ENCODE data around the gene STX5. TPM values are rescaled to one million over a fixed set of nuclear protein-coding genes. Genes with fewer than 3 reads are reported as not detected.

The STX5 gene
- polyA plus RNA-seq, 2 of the 4 experiments (the other 2 are of a cell fraction): 19.5 to 32.3 TPM

DNA sequence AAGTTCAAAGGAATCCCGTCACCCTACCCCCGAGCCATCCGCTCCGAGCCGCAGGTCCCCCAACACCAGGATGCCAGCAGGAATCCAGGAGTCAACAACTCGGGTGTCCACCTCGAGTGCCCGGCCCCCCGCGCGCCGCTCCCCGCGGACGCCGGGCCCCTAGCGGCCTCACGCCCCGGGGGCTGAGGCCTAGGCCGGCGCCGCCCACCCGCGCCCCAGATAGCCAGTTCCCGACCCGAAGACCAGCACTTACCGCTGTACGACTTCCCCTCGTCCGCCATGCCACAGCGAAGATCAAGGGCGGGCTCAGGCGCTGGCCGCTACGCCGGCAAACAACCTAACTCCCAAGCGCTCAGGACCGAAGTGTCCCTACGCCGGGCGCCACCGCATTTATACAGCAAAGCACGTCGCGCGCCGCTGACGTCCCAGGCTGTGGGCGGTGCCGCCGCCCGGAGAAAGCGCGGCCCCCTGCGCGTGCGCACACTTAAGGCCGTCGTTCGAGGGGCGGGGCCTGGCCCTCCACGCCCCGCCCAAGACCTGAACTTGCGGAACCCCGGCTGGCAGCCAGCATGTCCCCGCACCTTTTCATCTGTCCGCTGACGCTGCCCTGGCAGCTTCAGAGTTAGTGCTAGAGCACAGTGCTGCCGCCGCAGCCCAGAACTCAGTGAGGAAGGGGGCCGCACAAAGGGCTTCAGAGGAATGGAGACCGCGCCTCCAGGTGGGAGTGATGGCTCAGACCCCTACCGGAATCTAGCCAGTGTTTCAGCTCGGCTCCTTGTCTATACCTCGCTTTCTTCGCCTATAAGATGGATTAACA, 26.6 kb downstream of the STX5 start, which contains the start of gene NXF1:
NXF1 (minus strand) TSS at position 365 of the 817 bp plus-strand sequence; CDS start at position 281, 84 bp downstream.
- peak within 1 kb of the TSS; percentile 95 for H3K4me2 ChIP-seq
- ATAC-seq: peak; percentile 83 to 91
- 0% methylated on average over 14 of the region's 77 CpGs for WGBS (ENCODE audit: missing lambda C conversion rate)
- ChIA-PET CTCF (interaction anchor here (1.1 to 4.3 kb wide), 7 partner anchors 9 to 32 kb away, joined by 3 to 18 read pairs (median 5); partner anchors contain the start of gene TMEM179B), POLR2A (interaction anchor here (0.5 to 2.7 kb wide), 11 partner anchors 8 to 1497 kb away, joined by 3 to 11 read pairs (median 4); partner anchors contain the start of genes STX5, TMEM179B and TMEM223)
- H3K4me3 ChIP-seq: peak within 1 kb of the TSS; percentile 90
- peak; percentile 84 to 97 for DNase-seq (ENCODE audit: low read depth in 1 of 2, low spot score in 1 of 2)
- TF ChIP-seq EP300 (IDR thresholded peaks at IDR 0.05) (no peak), PHF8 (IDR thresholded peaks at IDR 0.05; ENCODE audit: borderline replicate concordance, low read depth) (peak; percentile 99), MAZ (IDR thresholded peaks at IDR 0.05; ENCODE audit: borderline replicate concordance, low read depth, low read length) (peak; percentile 30; the same call in 1 of the 2 replicates), MYC (IDR thresholded peaks at IDR 0.05; ENCODE audit: borderline replicate concordance, low read length) (peak; percentile 70; the same call in 1 of the 2 replicates), CEBPB (IDR thresholded peaks at IDR 0.05) (no peak), SMC3 (IDR thresholded peaks at IDR 0.05) (no peak), PBX3 (IDR thresholded peaks at IDR 0.05) (peak; percentile 74), JUN (IDR thresholded peaks at IDR 0.05) (peak; percentile 94 to 99), POLR2A (IDR thresholded peaks at IDR 0.05; ENCODE audit: low read length) (peak; percentile 100), MAX (IDR thresholded peaks at IDR 0.05) (peak; percentile 64), HEYL (CRISPR knock-in tag; IDR thresholded peaks at IDR 0.05) (no peak), SREBF2 (IDR thresholded peaks at IDR 0.05) (no peak), FOSL2 (IDR thresholded peaks at IDR 0.05) (no peak), FOSL2 (CRISPR knock-in tag; IDR thresholded peaks at IDR 0.05) (0 out of 2 replicates have a peak, but pooled peaks have one; percentile 7), ZFP36 (IDR thresholded peaks at IDR 0.05; ENCODE audit: borderline replicate concordance, partially characterized antibody) (no peak), GATA3 (IDR thresholded peaks at IDR 0.05; ENCODE audit: borderline replicate concordance) (peak; percentile 46; the same call in 1 of the 2 replicates), BHLHE40 (IDR thresholded peaks at IDR 0.05; ENCODE audit: low read depth, low read length) (0 out of 2 replicates have a peak, but pooled peaks have one; percentile 6), TP53 (CRISPR knock-in tag; IDR thresholded peaks at IDR 0.05) (peak; percentile 87; the same call in 1 of the 2 replicates), BCL3 (IDR thresholded peaks at IDR 0.05) (peak; percentile 99), FOSB (CRISPR knock-in tag; IDR thresholded peaks at IDR 0.05) (0 out of 2 replicates have a peak, but pooled peaks have one; percentile 31), TFCP2L1 (CRISPR knock-in tag; IDR thresholded peaks at IDR 0.05) (peak; percentile 79; the same call in 1 of the 2 replicates)
- TF ChIP-seq, protein P1, sequence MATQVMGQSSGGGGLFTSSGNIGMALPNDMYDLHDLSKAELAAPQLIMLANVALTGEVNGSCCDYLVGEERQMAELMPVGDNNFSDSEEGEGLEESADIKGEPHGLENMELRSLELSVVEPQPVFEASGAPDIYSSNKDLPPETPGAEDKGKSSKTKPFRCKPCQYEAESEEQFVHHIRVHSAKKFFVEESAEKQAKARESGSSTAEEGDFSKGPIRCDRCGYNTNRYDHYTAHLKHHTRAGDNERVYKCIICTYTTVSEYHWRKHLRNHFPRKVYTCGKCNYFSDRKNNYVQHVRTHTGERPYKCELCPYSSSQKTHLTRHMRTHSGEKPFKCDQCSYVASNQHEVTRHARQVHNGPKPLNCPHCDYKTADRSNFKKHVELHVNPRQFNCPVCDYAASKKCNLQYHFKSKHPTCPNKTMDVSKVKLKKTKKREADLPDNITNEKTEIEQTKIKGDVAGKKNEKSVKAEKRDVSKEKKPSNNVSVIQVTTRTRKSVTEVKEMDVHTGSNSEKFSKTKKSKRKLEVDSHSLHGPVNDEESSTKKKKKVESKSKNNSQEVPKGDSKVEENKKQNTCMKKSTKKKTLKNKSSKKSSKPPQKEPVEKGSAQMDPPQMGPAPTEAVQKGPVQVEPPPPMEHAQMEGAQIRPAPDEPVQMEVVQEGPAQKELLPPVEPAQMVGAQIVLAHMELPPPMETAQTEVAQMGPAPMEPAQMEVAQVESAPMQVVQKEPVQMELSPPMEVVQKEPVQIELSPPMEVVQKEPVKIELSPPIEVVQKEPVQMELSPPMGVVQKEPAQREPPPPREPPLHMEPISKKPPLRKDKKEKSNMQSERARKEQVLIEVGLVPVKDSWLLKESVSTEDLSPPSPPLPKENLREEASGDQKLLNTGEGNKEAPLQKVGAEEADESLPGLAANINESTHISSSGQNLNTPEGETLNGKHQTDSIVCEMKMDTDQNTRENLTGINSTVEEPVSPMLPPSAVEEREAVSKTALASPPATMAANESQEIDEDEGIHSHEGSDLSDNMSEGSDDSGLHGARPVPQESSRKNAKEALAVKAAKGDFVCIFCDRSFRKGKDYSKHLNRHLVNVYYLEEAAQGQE (IDR thresholded peaks at IDR 0.05): peak; percentile 49; the same call in 1 of the 2 replicates
- no peaks in the 10 kb centered on the region for H3K9me3 ChIP-seq
- H3K4me1 ChIP-seq: peaks cover 16% of the 10 kb centered on the region; the same call in 2 of the 3 replicates
- peak within 1 kb of the TSS; percentile 87 to 92 for H3K27ac ChIP-seq
- no peak for FAIRE-seq

Data from A549 (cell line).